Osteocyte (in vitro differentiated cells): ENCODE data around the gene CSNK1A1L. TPM values are rescaled to one million over a fixed set of nuclear protein-coding genes. Genes with fewer than 3 reads are reported as not detected.

Experiments
- DNase-seq: peaks from one replicate; pipeline ENCODE4 v3.0.0; 2021; ENCODE audit warnings: mixed read lengths; ENCODE audit not compliant: unreplicated experiment; ENCODE audit errors: extremely low spot score
- H3K27ac Mint-ChIP-seq: one replicate; pipeline ENCODE4 v1.8.0; 2021; ENCODE audit warnings: mild to moderate bottlenecking, mixed read lengths; ENCODE audit not compliant: unreplicated experiment
- H3K27me3 Mint-ChIP-seq: one replicate; pipeline ENCODE4 v1.8.0; 2021; ENCODE audit warnings: mixed read lengths; ENCODE audit not compliant: unreplicated experiment
- H3K36me3 Mint-ChIP-seq: one replicate; pipeline ENCODE4 v1.8.0; 2021; ENCODE audit warnings: mixed read lengths; ENCODE audit not compliant: unreplicated experiment
- H3K4me1 Mint-ChIP-seq: one replicate; pipeline ENCODE4 v1.8.0; 2021; ENCODE audit warnings: mixed read lengths; ENCODE audit not compliant: unreplicated experiment
- H3K4me3 Mint-ChIP-seq: one replicate; pipeline ENCODE4 v1.8.0; 2021; ENCODE audit warnings: mild to moderate bottlenecking, moderate library complexity, mixed read lengths; ENCODE audit not compliant: unreplicated experiment
- H3K9me3 Mint-ChIP-seq: one replicate; pipeline ENCODE4 v1.8.0; 2021; ENCODE audit warnings: mixed read lengths; ENCODE audit not compliant: unreplicated experiment
- long read RNA-seq: library from polyadenylated mRNA; unstranded; transcript quantifications from one replicate; pipeline ENCODE4 v2.0.0, GENCODE V29; 2021
- total RNA-seq: library from RNA; stranded (reverse); gene quantifications from 2 replicates; pipeline ENCODE4 v1.2.1, GENCODE V29; 2021
- TF ChIP-seq, protein P1 (sequence below): fragments of 200-600 bp; sonication (generic); IDR thresholded peaks from 2 replicates; pipeline ENCODE4 v1.5.0; 2021; ENCODE audit warnings: antibody characterized with exemption, mild to moderate bottlenecking, moderate library complexity

The CSNK1A1L gene
- total RNA-seq = not detected in 2 replicates
- long read RNA-seq = 0 reads

- TF ChIP-seq, protein P1, sequence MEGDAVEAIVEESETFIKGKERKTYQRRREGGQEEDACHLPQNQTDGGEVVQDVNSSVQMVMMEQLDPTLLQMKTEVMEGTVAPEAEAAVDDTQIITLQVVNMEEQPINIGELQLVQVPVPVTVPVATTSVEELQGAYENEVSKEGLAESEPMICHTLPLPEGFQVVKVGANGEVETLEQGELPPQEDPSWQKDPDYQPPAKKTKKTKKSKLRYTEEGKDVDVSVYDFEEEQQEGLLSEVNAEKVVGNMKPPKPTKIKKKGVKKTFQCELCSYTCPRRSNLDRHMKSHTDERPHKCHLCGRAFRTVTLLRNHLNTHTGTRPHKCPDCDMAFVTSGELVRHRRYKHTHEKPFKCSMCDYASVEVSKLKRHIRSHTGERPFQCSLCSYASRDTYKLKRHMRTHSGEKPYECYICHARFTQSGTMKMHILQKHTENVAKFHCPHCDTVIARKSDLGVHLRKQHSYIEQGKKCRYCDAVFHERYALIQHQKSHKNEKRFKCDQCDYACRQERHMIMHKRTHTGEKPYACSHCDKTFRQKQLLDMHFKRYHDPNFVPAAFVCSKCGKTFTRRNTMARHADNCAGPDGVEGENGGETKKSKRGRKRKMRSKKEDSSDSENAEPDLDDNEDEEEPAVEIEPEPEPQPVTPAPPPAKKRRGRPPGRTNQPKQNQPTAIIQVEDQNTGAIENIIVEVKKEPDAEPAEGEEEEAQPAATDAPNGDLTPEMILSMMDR = no peak
- no peak for DNase-seq
- no peak within 1 kb of the TSS for H3K4me3 Mint-ChIP-seq
- peaks cover 8% of the 10 kb centered on the region for H3K4me1 Mint-ChIP-seq
- H3K27ac Mint-ChIP-seq = no peak within 1 kb of the TSS
- H3K36me3 Mint-ChIP-seq = no peaks in the 10 kb centered on the region
- no peaks in the 10 kb centered on the region for H3K27me3 Mint-ChIP-seq
- H3K9me3 Mint-ChIP-seq = no peaks in the 10 kb centered on the region
Observed at GRCh38 chr13:37105251-37105714, at the start of gene CSNK1A1L. CSNK1A1L (minus strand) TSS chr13:37105664; CDS start chr13:37105256, 408 bp downstream.

GRCh38 chr13:37149380-37149779 lies 43.9 kb upstream of the CSNK1A1L start:
- H3K4me1 Mint-ChIP-seq = peaks cover 6% of the 10 kb centered on the region
- no peak overlapping the region for H3K27ac Mint-ChIP-seq
- no peak overlapping the region for H3K4me3 Mint-ChIP-seq
- peaks cover 3% of the 10 kb centered on the region for H3K9me3 Mint-ChIP-seq
- H3K36me3 Mint-ChIP-seq = no peaks in the 10 kb centered on the region
- TF ChIP-seq, protein P1 = no peak
- no peak for DNase-seq
- no peaks in the 10 kb centered on the region for H3K27me3 Mint-ChIP-seq

GRCh38 chr13:37148501-37148900 lies 43.0 kb upstream of the CSNK1A1L start:
- TF ChIP-seq, protein P1 = no peak

GRCh38 chr13:37144661-37145060 lies 39.2 kb upstream of the CSNK1A1L start:
- H3K27me3 Mint-ChIP-seq = no peaks in the 10 kb centered on the region
- H3K36me3 Mint-ChIP-seq = no peaks in the 10 kb centered on the region
- peaks cover 6% of the 10 kb centered on the region for H3K4me1 Mint-ChIP-seq
- TF ChIP-seq, protein P1 = no peak
- H3K4me3 Mint-ChIP-seq = no peak overlapping the region
- peaks cover 3% of the 10 kb centered on the region for H3K9me3 Mint-ChIP-seq
- DNase-seq = no peak
- no peak overlapping the region for H3K27ac Mint-ChIP-seq

More at GRCh38 chr13:37148501-37148900, 43.0 kb upstream of the CSNK1A1L start:
- H3K27ac Mint-ChIP-seq = peak overlapping the region; percentile 14
- no peak overlapping the region for H3K4me3 Mint-ChIP-seq
- no peaks in the 10 kb centered on the region for H3K27me3 Mint-ChIP-seq
- no peaks in the 10 kb centered on the region for H3K36me3 Mint-ChIP-seq
- H3K9me3 Mint-ChIP-seq = peaks cover 3% of the 10 kb centered on the region
- H3K4me1 Mint-ChIP-seq = peaks cover 6% of the 10 kb centered on the region
- no peak for DNase-seq

DNA sequence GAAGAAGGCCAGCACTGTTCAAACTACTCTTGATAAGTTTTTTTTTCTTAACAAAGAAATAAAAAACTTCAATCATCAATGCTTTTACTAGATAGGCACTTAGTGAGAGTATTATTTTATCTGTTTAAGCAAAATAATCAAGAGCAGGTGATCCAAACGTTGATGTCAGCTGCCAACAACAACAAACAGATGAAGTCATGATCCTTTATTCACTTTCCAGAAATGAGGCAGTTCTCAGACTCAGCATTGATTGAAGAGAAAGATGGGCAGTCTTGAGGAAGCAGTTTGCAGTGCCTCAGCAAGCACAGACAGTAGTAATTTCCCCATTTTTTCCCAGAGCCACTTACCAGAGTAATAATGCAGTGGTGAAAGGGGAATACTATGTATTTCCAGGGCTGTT lies 38.4 kb upstream of the CSNK1A1L start:
- H3K4me3 Mint-ChIP-seq = no peak overlapping the region
- no peaks in the 10 kb centered on the region for H3K36me3 Mint-ChIP-seq
- no peak overlapping the region for H3K27ac Mint-ChIP-seq
- H3K4me1 Mint-ChIP-seq = peaks cover 9% of the 10 kb centered on the region
- H3K9me3 Mint-ChIP-seq = peaks cover 3% of the 10 kb centered on the region
- H3K27me3 Mint-ChIP-seq = no peaks in the 10 kb centered on the region
- TF ChIP-seq, protein P1 = no peak
- DNase-seq = no peak
